UCSD-AML1 (cell line): ENCODE measurements around the gene SDK2.

Source experiments
- DNase-seq: peaks from one replicate; lab custom pipeline; 2025; ENCODE audit not compliant: unreplicated experiment; lab: John Stamatoyannopoulos, UW

SDK2 gene

DNA sequence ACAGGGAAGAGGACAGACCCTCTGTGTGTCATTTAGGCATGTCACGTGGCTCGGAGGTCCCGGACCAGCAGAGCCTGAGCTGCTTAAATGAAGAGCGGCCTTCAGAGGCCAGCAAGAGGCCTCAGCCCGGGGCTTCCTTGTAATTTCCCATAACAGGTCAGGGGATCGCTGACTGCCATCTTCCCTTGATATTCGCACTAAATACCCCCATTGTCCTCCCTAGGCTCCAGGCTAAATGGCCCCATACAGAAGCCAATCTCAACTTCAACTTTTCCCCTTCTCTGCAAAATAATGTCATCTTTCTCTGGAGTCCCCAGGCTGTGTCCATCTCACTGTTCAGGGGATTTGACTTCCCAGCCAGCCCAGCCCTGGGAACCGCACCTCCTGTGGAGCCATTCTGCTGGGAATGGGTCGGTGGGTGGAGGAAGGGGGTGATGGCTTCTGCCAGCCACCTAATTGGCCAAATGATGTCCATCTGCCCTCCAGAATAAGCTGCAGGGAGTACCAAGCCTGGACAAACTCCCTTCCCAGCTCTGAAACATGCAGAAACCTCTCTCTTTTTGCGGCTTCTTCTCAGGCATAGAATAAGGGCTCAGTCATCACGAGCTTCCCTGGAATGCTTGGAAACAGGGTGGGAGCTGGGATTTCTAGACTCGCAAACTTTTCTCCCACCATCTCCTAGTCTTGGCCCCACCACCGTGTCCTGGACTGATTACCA, 129.9 kb downstream of the SDK2 start:
- no peak for DNase-seq

DNA sequence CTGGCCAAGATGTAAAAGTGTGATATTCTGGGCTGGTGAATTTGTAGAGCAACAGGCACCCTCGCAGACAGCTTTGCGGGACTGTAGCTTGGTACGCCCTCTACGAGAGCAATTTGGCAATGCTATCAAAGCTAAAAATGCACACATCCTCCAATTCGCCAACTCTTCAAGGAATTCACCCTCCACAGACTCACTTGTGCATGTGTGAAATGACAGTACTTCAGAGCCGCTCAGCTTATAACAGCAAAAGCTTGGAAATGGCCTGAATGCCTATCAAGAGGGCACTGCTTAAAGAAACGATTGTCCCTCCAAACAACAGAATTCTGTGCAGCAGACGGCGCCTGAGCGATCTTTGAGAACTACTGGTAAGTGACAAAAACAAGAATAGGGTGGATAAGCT, 130.8 kb downstream of the SDK2 start:
- no peak for DNase-seq

DNA sequence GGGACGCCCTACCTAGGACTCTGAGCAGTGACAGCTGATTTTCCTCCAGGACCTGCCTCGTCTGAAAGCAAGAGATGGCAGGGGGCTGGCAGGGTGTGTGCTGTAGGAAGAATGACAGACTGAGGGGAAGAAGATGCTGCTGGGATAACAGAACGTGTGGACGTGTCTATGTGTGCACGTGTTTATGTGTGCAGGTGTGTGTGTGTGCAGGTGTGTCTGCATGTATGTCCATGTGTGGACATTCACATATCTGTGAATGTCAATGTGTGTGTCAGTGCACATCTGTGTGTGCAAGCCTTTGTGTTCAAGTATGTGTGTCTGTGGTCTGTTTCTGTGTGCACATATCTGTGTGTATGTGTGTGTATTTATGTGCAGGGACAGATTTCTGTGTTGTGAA, 132.5 kb downstream of the SDK2 start:
- no peak for DNase-seq

DNA sequence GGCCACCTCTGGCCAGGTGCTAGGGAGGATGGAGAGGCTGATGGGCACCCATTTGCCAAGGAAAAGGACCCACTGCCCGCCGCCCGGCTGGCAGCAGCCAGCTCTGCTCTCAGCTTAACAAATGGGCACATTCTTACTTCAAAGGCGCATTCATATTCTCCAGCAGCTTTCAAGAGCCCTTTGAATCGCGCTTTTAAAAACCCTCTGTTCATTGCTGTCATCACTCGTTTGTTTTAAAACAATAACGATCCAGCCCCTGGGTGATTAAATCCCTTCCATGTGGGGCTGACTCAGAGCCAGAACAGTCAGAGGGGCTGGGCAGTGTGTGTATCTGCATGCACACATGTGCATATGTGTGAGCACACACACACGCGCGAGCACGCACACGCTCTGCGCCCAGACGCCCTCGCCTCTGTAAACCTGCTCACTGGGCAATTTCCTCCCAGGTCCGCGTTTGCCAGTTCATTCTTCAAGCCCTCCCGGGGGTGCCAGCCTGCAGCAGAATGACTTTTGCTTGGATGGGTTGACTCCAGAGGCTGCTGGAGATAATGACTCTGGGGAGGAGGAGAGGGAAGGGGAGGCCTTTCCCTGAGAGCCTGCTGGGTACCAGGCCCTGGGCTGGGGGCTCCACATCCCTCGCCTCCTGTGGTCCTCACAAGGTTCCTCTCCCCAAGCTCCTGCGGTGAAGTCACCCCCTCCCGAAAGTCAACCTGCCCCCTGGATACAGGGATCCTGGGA, 133.1 kb downstream of the SDK2 start:
- no peak for DNase-seq

DNA sequence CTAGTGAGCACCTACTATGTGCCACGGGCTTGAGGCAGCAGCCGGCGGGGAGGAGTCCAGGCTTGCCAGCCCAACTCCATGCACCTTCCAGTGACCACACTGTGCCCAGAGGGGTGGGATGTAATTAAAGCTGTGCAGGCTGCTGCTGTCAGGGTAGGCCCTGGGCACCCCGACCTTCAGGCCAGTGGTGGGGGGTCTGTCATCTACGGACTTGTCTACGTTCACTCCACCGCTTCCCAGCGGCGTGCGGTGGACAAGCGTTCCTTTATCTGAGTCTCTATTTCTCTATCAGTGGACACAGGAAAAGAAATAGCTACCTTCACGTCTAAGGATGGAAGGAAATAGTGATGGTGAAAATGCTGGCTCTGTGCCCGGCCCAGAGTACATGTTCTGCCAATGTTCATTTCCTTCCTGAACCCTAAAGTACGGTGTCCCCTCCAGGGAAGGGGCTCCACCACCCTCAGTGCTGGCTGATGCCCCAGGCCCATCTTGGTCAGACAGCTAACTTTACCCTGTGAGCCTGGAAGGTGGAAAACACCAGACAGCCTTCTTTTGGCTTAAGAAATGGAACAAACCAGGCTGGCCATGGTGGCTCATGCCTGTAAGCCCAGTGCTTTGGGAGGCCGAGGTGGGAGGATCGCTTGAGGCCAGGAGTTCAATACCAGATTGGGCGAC, 135.2 kb downstream of the SDK2 start:
- no peak for DNase-seq

DNA sequence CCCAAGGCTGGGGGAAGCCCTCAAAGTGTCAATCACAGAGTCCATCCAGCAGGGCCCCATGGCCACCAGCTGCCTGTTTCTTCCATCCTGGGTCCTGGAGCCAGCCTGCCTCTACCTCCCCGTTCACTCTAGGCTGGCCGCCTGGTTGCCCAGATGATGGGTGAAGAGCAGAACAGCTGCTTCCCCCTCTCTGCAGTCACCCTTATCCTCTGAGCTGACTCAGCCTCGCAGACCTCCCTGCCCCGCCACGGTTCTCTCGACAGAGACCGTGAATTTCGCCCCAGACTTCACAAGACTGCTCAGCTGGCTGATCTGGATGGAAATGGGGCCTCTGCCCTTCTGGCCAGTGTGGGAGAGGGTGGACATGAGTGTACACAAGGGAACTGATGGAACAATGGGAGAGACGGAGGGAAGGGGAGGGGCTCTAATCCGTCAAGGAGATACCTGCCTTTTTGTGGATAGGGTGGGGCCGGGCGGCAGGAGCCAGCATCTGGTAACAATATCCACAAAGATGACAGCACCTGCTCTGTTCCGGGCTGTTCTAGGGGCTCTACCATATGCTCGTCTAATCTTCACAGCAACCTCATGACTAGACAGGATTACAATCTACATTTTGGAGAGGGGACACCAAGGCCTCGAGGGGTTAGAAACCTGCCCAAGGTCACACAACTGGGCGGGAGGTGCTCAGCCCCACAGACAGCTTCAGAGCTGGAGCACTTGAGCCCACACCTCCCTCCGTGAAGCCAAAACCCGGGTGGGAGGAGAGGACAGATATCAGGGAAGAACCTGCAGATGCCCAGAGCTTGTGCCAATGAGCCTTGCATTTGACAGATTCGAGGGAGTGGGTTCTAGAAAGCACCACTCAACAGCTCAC, 136.0 kb downstream of the SDK2 start:
- DNase-seq = no peak

DNA sequence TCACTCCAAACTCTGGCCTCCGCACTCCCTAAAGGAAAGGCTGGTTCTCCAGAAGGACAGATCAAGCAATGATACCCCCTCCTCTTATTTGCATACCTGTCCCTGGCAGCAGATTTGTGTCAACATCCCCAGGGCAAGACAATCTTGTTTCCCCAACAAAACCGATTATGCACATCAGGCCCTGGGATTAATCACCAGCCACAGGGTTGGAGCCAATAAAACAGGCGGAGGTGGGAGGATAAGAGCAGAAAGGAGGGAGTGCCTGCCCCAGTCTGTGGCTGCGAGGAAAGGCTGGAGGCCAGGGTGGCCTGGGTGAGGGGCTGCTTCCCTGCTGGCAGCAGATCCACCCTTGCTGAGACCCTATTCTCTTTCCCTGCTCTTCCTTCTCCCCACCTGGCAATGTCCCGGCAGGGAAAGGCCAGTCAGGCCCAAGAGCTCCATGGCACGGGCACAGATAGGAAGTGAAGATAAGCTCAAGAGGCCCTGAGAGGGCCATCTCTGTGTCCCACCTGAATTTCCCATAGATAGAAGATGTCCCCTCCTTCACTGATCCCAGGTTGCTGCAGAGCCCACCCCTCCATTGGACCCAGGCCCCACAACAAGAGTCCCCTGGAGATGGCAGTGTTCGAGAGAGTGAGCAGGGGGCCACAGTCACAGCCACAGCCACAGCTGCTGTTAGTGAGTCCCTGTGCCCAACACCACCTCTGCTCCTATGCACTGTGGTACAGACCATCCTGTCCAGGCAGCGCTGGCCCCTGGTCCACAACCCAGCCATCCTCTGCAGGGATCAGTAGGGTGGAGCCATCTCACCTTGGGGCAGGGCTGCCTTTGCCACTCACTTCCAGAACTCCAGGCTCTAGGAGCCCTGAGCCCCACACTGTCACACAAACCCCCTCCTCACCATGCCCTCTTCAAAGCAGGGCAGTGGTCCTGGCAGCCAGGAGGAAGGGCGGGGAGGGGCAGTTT, 137.5 kb downstream of the SDK2 start:
- DNase-seq = no peak

DNA sequence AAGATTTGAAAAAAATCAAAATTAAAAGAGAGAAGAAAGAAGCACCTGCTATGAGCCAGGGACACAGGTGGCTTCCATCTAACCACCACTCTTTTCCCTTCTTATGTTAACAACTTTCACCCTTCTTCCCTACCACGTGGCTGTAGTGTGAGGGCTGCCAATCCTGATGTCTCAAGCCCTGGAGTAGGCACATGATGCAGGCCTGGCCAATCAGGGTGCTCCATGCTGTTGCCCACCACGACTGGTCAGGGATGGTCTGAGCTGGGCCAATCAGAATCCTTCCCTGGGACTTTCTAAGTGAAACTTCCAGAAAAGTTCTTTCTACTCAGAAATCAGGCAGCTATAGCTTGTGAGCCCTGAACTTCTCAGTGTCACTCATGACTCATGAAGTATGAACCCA, 140.7 kb downstream of the SDK2 start:
- DNase-seq = no peak

DNA sequence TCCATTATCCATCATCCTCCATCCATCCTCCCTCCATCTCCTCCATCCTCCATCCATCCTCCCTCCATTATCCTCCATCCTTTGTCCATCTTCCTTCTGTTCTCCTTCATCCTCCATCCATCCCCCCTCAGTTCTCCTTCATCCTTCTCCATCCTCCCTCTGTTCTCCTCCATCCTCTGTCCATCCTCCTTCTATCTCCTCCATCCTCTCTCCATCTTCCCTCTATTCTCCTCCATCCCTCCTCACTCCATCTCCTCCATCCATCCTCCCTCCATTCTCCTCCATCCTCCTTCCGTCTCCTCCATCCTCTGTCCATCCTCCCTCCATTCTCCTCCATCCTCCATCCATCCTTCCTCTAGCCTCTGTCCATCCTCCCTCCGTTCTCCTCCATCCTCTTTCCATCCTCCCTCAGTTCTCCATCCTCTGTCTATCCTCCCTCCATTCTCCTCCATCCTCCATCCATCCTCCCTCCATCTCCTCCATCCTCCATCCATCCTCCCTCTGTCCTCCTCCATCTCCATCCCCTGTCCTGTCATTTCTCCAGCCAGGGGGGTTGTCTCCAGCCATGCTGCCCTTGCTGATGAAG, 143.7 kb downstream of the SDK2 start:
- DNase-seq = no peak

DNA sequence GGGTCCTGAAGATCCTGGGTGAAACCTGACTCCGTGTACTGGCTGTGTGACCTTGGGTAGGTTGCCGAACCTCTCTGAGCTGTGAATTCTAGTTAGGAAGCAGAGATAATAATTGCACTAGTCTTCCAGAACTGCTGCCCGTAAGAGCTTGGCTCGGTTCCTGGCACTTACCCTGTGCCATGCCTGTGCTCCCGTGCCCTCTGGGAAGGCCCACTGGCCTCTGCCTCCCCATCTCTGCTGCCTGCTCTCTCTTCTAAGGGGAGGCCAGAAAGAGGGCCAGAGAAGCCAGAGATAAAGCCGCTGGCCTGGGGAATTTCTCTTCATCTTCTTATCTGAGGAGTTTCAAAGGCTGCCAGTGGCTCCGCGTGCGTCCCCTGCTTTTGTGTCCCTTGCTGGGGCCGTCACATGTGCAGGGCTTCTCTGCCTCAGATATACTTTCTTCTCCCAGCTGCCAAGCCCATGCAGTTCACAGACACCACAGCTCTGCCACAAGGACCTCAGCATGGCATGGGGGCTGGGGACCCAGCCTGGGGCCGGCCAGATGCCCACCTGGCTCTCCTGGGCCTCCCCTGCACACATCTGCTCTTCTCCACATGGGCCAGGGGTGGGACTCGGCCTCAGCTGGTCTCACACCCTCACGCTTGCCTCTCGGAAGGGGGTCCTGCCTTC, 145.2 kb downstream of the SDK2 start:
- no peak for DNase-seq

DNA sequence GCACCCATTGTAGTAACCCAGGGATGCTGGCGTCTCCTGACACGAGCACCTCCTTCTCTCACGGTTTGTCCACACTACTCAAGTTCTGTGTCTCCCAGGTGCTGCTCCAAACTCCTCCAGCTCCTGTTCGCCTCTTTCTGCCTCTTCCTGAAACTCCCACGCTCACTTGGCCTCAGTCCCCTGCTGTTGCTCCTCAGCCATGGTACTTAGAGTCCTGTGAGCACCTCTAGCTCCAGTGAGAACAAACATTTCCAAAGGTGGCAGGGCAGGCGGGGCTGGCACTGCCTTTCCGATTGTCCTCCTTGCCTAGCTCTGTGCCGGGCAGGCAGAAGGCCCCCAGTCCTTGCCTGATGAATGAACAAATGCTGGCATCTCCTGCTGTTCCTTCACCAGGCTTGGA, 146.1 kb downstream of the SDK2 start:
- no peak for DNase-seq

DNA sequence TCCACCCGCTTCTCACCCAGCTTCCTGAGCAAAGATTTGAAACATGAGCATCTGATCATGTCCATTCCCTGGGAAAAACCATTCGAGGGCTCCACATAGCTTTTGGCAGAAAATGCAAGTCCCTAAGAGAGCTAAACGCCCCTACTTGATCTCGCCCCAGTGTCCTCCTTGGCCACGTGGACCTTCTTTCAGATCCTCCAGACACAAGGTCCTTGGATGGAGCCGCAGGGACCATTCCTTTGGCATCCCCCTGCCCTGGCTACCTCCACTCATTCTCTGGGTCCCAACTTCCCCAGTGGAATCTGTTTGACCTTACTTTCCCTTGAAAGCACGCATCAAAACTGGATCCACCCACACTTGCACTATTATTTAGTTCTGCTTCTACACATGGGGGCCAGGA, 146.5 kb downstream of the SDK2 start:
- no peak for DNase-seq

DNA sequence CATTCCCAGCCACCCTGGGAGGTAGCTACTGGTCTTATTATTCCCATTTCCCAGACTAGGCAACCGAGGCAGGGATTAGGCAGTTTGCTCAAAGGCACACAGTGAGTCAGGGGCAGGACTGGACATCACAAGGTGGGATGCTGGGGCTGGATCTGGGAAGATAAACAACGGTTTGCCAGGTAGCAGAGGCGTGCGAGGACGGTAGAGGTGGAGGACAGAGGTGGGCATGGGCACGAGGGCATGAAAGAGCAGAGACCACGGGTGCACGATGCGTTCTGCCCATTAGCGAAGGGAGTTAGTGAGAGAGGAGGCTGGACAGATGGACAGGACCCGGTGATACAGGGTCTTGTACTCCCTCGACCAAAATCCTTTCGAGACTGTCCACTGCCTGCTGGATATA, 148.0 kb downstream of the SDK2 start:
- no peak for DNase-seq

DNA sequence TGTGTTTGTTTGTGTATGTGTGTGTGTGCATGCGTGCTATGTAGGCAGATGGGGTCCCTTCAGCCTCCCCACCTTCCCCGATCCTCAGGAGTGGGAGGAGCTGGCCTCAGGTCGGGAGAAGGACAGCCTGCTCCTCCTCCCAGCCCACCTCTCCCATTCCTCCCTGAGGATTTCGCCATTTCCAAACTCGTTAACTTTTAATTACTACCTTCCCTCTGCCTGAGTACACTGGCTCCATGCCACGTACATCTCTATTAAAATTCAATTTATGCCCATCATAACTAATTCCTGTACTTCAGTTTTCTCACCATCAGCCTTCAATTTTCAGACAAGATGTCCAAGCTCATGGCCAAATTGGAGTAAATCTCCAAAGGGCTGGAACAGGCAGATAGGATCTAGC, 148.6 kb downstream of the SDK2 start:
- no peak for DNase-seq

DNA sequence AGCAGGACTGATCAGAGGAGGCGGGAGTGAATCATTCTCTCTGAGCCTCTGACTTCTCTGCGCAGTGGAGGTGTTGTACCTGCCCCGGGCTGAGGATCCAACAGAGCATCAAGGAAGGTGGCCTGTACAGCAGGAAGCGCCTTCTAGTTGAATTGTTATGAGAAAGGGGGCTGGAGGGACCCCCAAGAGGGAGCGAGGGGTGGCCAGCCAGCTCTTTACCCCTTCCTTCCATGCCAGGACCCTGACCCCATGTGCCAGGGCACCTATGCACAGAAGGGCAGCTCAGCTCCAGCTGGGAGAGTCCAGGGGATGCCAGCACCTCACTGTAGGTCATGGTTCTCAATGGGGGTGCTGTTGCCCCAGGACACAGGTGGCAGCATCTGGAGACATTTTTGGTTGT, 149.3 kb downstream of the SDK2 start:
- no peak for DNase-seq

DNA sequence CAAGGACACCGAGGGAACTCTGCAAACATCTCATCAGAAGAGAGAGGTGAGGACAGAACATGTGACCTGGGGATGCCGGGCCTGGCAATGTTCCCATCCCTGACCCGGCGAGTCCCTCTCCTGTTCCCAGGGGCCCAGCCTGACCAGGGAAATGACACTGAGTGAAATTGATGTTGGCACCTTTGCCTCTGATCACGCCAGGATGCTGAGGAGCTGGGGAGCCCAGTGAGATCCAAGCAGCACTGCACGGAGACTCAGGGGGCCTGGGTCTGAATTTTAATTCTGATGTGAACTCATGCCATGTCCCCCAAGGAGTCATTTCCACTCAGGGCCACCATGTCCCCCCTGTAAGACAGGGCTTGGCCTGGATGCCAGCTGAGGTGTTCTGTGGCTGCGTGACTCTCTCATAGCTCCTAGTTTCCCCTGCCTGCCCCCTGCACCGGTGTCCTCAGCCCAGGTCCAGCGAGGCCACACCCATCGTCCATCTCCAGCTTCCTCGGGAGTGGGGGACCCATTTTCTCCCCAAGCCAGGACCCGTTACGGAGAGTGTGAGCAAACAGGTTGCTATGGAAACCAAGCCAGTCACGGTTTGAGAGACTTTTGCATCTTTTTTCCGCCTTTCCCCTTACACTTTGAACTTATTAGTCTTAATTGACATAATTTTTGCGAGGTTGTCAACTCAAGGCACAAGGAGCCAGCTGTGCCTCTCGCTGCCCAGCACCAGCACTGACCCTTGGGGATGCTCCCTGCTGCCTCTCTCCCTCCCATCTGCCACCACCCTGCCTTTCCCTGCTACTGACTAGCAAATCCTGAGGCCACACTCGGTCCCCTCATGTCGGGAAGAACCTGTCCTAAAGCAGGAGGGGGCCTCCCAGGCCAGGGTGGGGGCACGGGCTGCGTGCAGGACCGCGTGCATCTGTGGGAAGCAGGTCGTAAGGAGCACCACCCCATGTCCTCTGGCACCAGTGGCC, 150.0 kb downstream of the SDK2 start:
- DNase-seq = no peak

DNA sequence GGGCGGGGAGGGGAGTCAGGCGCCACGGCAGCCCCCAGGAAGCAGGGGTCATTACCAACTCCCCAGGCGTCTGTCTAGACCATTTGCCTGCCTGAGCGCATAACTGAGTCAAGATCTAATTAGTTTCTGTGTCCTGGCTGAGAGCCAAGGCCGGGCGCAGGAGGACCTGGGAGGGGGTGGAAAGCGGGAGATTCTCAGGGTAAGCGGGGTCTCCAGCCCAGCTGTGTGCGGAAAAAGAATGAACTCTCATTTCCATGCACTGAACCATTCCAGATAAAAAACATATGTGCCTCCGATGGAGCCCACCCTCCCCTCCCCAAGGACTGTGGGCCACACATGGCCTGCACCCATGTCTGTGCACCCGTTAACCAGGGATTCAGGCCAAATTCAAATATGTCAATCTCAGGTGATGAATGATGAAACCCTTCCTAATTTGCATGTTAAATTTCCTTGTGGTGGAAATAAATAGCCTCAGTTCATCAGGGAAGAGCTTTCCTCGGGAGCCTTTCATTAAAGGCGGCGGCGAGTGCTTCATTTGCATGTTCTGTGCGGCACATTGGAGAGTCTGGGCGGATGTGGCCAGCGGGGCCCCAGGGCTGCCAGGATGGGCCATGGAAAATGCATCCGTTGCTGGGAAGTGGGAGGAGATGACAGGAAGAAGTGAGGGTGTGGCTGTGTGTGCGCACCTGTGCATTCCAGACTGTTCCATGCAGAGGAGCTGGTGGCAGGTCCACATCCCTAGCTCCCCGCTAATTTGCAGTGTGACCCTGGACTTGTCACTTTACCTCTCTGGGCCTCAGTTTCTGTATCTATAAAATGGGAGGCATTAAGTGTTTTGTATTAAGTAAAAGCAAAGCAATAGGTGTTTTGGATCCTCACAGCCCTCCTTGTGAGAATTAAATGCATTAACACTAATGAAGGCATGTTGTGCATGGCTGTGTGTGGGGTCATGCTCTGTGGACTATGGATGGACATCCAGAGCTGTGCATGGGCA, 151.1 kb downstream of the SDK2 start:
- DNase-seq = no peak
